T-helper 1 cell treated with Interleukin-12 subunit alpha and Interleukin-12 subunit beta and Interleukin-4 antibody, amounts not matched to agents 30 μg/mL and 1 μg/mL, for 36 hours (primary cell): ENCODE measurements around the gene WFDC11.
"Not testable (repeated sequence)": the region's sequence is repeated elsewhere in the genome, so short reads cannot be mapped to it uniquely, and the experiment has no call there.

Experiments used
- H3K27ac Mint-ChIP-seq: one replicate; pipeline ENCODE4 v1.8.0; 2021; ENCODE audit warnings: mild to moderate bottlenecking, mixed read lengths
- H3K27me3 Mint-ChIP-seq: one replicate; pipeline ENCODE4 v1.8.0; 2021; ENCODE audit warnings: low read depth, mixed read lengths
- H3K36me3 Mint-ChIP-seq: one replicate; pipeline ENCODE4 v1.8.0; 2021; ENCODE audit warnings: low read depth, mixed read lengths
- H3K4me1 Mint-ChIP-seq: one replicate; pipeline ENCODE4 v1.8.0; 2021; ENCODE audit warnings: low read depth, mixed read lengths
- H3K4me3 Mint-ChIP-seq: one replicate; pipeline ENCODE4 v1.8.0; 2021; ENCODE audit warnings: mild to moderate bottlenecking, moderate library complexity, mixed read lengths
- H3K9me3 Mint-ChIP-seq: one replicate; pipeline ENCODE4 v1.8.0; 2021; ENCODE audit warnings: mixed read lengths

The WFDC11 gene

DNA sequence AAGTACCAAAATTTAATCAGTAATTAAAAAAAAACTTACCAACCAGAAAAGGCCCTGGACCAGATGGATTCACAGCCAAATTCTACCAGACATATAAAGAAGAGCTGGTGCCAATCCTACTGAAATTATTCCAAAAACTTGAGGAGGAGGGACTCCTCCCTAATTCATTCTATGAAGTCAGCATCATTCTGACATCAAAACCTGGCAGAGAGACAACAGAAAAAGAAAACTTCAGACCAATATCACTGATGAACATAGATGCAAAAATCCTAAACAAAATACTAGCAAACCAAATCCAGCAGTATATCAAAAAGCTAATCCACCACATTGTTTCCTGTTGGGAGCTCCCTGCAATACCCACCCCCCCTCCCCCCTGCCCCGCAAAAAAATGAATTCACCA is at the start of gene WFDC11:
Gene WFDC11 (minus strand): TSS at position 101 of the 400 bp plus-strand sequence. CDS start 19,639 bp downstream, outside the sequence.
- H3K9me3 Mint-ChIP-seq = no peaks in the 10 kb centered on the region
- no peak within 1 kb of the TSS for H3K27ac Mint-ChIP-seq
- H3K4me1 Mint-ChIP-seq = no peaks in the 10 kb centered on the region
- no peaks in the 10 kb centered on the region for H3K36me3 Mint-ChIP-seq
- peaks cover 30% of the 10 kb centered on the region for H3K27me3 Mint-ChIP-seq
- no peak within 1 kb of the TSS for H3K4me3 Mint-ChIP-seq

DNA sequence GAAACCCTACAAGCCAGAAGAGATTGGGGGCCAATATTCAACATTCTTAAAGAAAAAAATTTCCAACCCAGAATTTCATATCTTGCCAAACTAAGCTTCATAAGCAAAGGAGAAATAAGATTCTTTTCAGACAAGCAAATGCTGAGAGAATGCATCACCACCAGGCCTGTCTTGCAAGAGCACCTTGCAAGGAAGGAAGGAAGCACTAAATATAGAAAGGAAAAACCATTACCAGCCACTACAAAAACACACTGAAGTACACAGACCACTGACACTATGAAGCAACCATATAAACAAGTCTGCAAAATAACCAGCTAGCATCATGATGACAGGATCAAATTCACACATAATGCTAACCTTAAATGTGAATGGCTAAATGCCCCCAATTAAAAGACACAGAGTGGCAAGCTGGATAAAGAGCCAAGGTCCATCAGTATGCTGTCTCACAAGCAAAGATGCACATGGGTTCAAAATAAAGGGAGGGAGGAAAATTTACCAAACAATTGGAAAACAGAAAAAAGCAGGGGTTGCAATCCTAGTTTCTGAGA is 46.2 kb upstream of the WFDC11 start:
- H3K27ac Mint-ChIP-seq, H3K36me3 Mint-ChIP-seq, H3K9me3 Mint-ChIP-seq, H3K4me1 Mint-ChIP-seq, H3K4me3 Mint-ChIP-seq: not testable (repeated sequence)
- H3K27me3 Mint-ChIP-seq = peaks cover 29% of the 10 kb centered on the region

DNA sequence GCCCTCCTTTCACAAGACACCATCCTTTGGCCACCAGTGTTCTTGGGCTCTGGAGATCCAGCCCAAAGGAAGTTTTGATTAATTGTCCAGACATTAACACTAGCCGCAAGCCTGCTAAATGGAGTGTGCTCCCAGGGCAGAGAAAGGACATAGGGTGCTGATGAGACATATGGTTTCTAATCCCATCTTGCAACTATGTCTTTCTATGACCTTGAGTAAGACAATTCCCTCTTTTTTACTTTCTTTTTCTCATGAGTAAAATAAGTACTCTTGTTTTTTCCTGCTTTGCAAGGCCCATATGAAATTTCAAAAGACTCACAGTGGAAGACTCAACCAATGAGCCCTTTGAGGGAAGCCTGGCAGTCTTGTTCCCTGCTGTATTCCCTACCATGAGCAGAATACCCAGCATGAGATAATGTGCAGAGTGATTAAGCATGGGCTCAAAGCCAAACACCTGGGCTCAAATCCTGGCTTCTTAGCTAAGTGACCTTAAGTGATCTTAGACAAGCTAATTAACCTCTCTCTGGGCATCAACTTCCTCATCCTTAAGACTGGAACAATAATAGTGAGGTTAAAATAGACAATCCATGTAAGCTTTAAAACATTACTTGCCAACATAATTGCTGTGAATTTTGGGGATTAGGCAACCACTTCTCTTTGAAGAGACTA is 35.1 kb upstream of the WFDC11 start, which contains the start of gene WFDC10B:
Gene WFDC10B (minus strand): TSS at position 51 of the 669 bp plus-strand sequence. CDS start 19,027 bp downstream, outside the sequence.
- no peaks in the 10 kb centered on the region for H3K9me3 Mint-ChIP-seq
- no peak within 1 kb of the TSS for H3K27ac Mint-ChIP-seq
- no peak within 1 kb of the TSS for H3K4me3 Mint-ChIP-seq

DNA sequence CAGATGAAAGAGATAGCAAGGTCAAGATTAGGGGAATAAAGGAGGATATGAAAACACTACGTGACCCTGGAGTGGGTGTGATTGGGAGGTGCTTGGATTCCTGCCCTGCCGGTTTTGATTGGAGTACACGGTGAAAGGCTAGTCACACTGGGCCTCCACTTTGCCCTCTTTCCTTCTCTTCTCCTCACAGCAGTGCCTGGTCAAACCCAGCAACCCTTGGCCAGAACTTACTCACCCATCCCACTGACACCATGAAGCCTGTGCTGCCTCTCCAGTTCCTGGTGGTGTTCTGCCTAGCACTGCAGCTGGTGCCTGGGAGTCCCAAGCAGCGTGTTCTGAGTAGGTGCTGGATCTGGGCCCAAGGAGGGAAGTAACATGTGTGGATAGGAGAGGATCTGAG is 31.8 kb upstream of the WFDC11 start, which contains the start of gene WFDC13:
Gene WFDC13 (plus strand): TSS at position 166 of the 400 bp plus-strand sequence. CDS start 86 bp downstream, at position 252.
- H3K9me3 Mint-ChIP-seq = no peaks in the 10 kb centered on the region
- H3K27me3 Mint-ChIP-seq = peaks cover 17% of the 10 kb centered on the region
- H3K27ac Mint-ChIP-seq = no peak within 1 kb of the TSS
- H3K36me3 Mint-ChIP-seq = no peaks in the 10 kb centered on the region
- no peaks in the 10 kb centered on the region for H3K4me1 Mint-ChIP-seq
- no peak within 1 kb of the TSS for H3K4me3 Mint-ChIP-seq

More for the DNA sequence above, 35.1 kb upstream of the WFDC11 start, which contains the start of gene WFDC10B:
- peaks cover 30% of the 10 kb centered on the region for H3K27me3 Mint-ChIP-seq
- H3K36me3 Mint-ChIP-seq = no peaks in the 10 kb centered on the region
- no peaks in the 10 kb centered on the region for H3K4me1 Mint-ChIP-seq

DNA sequence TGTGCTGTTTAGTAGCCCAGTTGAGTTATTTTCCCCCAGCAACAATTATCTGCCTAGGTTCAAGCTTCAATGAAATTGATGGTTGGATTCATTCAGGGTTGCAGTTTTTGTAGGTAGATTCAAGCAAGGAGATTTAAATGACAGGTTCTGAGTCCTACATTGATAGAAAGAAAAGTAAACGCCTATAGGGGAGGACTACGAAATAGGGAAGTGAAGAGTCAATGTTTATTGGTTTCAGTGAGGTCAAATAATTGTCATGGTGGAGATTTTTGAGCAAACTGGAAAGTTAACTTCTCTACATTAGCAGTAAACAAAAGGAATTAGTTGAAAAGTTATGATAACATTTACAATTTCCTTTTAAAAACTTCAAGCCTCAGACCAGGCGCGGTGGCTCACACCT is 31.1 kb upstream of the WFDC11 start:
- H3K4me1 Mint-ChIP-seq = no peaks in the 10 kb centered on the region
- H3K4me3 Mint-ChIP-seq = no peak overlapping the region
- no peaks in the 10 kb centered on the region for H3K9me3 Mint-ChIP-seq
- H3K27ac Mint-ChIP-seq = no peak overlapping the region
- H3K36me3 Mint-ChIP-seq = no peaks in the 10 kb centered on the region
- H3K27me3 Mint-ChIP-seq = peaks cover 17% of the 10 kb centered on the region

DNA sequence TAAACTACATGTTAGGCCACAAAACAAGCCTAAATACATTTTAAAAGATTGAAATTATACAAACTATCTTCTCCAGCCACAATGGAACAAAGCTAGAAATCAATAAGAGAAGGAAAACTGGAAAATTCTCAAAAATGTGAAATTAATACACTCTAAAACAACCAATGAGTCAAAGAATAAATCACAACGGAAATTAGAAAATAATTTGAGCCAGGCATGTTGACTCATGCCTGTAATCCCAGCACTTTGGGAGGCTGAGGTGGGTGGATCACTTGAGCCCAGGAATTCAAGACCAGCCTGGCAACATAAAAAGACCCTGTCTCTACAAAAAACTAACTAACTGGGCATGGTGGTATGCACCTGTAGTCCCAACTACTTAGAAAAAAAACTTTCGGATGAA is 25.5 kb upstream of the WFDC11 start:
- Mint-ChIP-seq H3K4me1 (no peaks in the 10 kb centered on the region), H3K36me3 (no peaks in the 10 kb centered on the region), H3K27ac (no peak overlapping the region), H3K9me3 (no peaks in the 10 kb centered on the region), H3K27me3 (peaks cover 10% of the 10 kb centered on the region), H3K4me3 (no peak overlapping the region)

DNA sequence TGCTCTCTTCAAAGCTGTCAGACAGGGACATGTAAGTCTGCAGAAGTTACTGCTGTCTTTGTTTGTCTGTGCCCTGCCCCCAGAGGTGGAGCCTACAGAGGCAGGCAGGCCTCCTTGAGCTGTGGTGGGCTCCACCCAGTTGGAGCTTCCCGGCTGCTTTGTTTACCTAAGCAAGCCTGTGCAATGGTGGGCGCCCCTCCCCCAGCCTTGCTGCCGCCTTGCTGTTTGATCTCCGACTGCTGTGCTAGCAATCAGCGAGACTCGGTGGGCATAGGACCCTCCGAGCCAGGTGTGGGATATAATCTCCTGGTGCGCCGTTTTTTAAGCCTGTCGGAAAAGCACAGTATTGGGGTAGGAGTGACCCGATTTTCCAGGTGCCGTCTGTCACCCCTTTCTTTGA is 23.3 kb upstream of the WFDC11 start:
- H3K36me3 Mint-ChIP-seq, H3K4me3 Mint-ChIP-seq, H3K4me1 Mint-ChIP-seq, H3K27me3 Mint-ChIP-seq, H3K27ac Mint-ChIP-seq, H3K9me3 Mint-ChIP-seq: not testable (repeated sequence)

DNA sequence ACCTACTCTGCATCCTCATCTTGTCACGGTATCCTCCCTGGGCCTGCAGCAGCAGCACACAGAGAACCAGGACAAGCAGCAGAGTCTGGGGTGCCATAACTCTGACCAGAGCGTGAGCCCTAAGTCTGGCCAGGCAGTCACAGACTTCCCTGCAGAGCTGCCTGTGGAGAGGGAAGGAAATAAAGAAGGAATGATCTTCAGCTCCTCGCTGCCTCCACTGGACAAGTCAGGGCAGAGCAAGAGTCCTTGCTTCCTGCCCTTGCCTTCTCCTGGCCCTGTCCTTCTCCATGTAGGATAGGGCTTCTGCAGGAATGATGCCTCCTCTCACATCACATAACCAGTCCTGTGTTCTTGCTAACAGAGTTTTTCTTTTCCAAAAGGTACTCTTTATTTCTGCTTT is 15.9 kb upstream of the WFDC11 start:
- H3K27me3 Mint-ChIP-seq = peaks cover 2% of the 10 kb centered on the region
- H3K27ac Mint-ChIP-seq = no peak overlapping the region
- no peaks in the 10 kb centered on the region for H3K4me1 Mint-ChIP-seq
- H3K4me3 Mint-ChIP-seq = no peak overlapping the region
- H3K9me3 Mint-ChIP-seq = no peaks in the 10 kb centered on the region
- no peaks in the 10 kb centered on the region for H3K36me3 Mint-ChIP-seq

DNA sequence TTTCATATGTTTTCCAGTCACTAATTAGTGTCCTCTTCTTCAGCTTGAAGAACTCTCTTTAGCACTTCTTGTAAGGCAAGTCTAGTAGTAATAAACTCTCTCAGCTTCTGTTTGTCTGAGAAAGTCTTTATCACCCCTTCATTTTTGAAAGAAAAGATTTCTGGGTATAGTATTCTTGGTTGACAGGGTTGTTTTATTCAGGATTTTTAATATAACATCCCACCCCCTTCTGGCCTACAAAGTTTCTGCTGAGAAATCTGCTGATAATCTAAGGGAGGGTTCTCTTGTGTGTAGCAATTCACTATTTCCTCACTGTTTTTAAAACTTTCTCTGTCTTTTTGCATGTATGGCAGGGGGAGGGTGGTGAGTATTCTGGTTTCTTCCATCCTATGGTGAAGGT is 9.6 kb upstream of the WFDC11 start:
- Mint-ChIP-seq H3K9me3 (peaks cover 10% of the 10 kb centered on the region), H3K4me3 (no peak overlapping the region), H3K27ac (no peak overlapping the region), H3K27me3 (no peaks in the 10 kb centered on the region), H3K4me1 (no peaks in the 10 kb centered on the region), H3K36me3 (no peaks in the 10 kb centered on the region)

DNA sequence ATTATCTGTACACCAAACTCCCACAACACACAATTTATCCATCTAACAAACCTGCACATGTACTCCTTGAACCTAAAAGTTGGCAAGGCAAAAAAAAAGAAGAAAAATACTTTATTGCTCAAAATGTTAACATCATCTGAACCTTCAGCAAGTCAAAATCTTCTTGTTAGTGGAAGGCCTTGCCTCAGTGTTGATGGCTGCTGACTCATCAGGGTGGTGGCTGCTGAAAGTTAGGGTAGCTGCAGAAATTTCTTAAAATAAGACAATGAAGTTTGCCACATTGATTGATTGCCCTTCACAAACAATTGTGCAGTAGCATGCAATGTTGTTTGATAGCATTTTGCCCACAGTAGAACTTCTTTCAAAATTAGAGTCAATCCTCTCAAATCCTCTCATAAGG is 2.7 kb upstream of the WFDC11 start:
- H3K27ac Mint-ChIP-seq = no peak overlapping the region
- H3K4me1 Mint-ChIP-seq = no peaks in the 10 kb centered on the region
- H3K36me3 Mint-ChIP-seq = no peaks in the 10 kb centered on the region
- H3K4me3 Mint-ChIP-seq = no peak overlapping the region
- H3K27me3 Mint-ChIP-seq = peaks cover 30% of the 10 kb centered on the region
- H3K9me3 Mint-ChIP-seq = no peaks in the 10 kb centered on the region

DNA sequence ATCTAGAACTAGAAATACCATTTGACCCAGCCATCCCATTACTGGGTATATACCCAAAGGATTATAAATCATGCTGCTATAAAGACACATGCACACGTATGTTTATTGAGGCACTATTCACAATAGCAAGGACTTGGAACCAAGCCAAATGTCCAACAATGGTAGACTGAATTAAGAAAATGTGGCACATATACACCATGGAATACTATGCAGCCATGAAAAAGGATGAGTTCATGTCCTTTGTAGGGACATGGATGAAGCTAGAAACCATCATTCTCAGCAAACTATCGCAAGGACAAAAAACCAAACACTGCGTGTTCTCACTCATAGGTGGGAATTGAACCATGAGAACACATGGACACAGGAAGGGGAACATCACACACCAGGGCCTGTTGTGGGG is 13.0 kb downstream of the WFDC11 start:
- not testable (repeated sequence) for H3K4me3 Mint-ChIP-seq, H3K4me1 Mint-ChIP-seq, H3K27ac Mint-ChIP-seq, H3K27me3 Mint-ChIP-seq, H3K36me3 Mint-ChIP-seq, H3K9me3 Mint-ChIP-seq

DNA sequence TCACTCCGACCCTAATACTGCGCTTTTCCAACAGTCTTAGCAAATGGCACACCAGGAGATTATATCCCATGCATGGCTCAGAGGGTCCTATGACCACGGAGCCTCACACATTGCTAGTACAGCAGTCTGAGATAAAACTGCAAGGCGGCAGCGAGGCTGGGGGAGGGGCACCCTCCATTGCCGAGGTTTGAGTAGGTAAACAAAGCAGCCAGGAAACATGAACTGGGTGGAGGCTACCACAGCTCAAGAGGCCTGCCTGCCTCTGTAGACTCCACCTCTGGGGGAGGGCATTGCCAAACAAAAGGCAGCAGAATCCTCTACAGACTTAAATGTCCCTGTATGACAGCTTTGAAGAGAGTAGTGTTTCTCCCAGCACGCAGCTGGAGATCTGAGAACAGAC is 18.3 kb downstream of the WFDC11 start:
- H3K36me3 Mint-ChIP-seq, H3K27ac Mint-ChIP-seq, H3K4me1 Mint-ChIP-seq, H3K4me3 Mint-ChIP-seq, H3K27me3 Mint-ChIP-seq, H3K9me3 Mint-ChIP-seq: not testable (repeated sequence)

DNA sequence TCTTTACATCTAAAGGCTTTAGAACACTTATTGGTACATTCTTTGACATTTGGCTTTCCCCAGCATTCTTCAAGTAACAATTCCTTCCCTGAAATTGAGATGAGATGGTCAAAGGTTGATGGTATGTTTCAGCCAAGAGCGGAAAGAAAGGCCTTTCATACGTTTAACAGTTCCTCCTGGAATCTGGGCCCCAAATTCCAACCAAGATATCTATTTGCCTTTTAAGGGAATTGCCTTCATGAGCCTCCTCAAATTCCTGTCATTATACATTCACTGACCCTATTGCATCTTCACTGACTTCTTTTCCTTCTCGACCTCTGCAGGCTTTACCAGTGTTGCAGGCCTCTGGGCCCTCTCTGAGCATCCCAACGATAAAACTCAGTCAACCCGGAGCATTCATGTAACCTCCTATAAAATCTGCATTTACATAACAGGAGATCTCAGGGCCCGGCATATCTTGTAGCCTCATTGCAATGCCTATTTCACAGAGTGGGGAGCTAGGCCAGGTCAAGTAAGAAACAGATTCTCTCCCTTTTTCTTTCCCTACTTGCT is 20.7 kb downstream of the WFDC11 start:
- no peaks in the 10 kb centered on the region for H3K27me3 Mint-ChIP-seq
- no peaks in the 10 kb centered on the region for H3K36me3 Mint-ChIP-seq
- H3K4me3 Mint-ChIP-seq = no peak overlapping the region
- no peak overlapping the region for H3K27ac Mint-ChIP-seq
- no peaks in the 10 kb centered on the region for H3K4me1 Mint-ChIP-seq
- H3K9me3 Mint-ChIP-seq = no peaks in the 10 kb centered on the region

DNA sequence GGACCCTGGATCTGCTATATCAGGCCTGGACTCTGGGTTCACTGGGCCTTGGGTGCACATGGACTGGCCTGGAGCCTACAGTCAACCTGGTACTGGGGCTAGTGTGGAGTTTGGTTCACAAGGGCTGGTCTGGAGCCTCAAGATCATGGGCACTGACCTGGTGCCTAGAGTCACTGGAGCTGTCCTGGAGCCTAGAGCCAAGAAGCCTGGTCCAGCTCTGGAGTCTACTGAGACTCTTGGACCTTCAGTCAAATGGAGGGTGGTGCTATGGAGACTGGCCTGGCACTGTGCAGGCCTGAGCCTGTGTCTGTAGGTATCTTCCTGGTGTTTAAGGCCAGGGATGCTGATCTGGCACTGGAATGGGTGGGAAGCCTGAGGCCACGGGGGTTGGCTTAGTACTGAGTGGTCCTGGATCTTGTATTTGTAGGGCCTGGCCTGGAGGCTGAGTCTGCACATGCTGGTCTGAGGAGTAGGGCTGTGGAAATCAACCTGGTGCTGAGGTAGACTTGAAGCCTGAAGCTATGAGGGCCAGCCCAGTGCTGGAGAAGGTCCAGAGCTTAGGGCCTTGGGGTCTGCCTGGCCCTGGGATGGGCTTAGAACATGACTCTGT is 22.5 kb downstream of the WFDC11 start:
- H3K27ac Mint-ChIP-seq = no peak overlapping the region
- no peaks in the 10 kb centered on the region for H3K9me3 Mint-ChIP-seq
- no peaks in the 10 kb centered on the region for H3K36me3 Mint-ChIP-seq
- no peak overlapping the region for H3K4me3 Mint-ChIP-seq
- no peaks in the 10 kb centered on the region for H3K4me1 Mint-ChIP-seq
- H3K27me3 Mint-ChIP-seq = no peaks in the 10 kb centered on the region

DNA sequence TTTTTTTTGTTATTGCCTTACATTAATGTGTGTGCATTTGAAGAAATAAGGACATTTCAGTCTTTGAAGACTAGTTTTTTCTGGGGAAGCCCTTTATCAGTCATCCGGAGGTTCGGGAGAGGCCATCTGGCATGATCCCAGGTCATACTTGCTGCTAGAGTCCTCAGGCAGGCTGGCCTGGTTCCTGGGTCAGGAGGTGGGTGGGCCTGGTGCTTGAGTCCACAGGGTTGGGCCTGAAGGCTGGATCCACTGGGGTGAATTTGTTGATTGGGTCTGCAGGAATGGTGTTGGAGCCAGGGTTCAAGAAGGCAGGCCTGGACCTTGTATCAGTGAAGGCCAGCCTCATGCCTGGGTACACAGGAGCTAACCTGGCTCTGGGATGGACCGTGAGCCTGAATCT is 23.2 kb downstream of the WFDC11 start:
- no peaks in the 10 kb centered on the region for H3K4me1 Mint-ChIP-seq
- no peaks in the 10 kb centered on the region for H3K36me3 Mint-ChIP-seq
- H3K27ac Mint-ChIP-seq = no peak overlapping the region
- no peaks in the 10 kb centered on the region for H3K9me3 Mint-ChIP-seq
- no peak overlapping the region for H3K4me3 Mint-ChIP-seq
- no peaks in the 10 kb centered on the region for H3K27me3 Mint-ChIP-seq
